K562 (cell line): ENCODE results near the gene CPLANE2. TPM values are rescaled to one million over a fixed set of nuclear protein-coding genes. Genes with fewer than 3 reads are reported as not detected.

Experiments
- E2F3 ChIP-seq: fragments of 250-450 bp; sonication (Bioruptor Pico); IDR thresholded peaks from 2 replicates; pipeline ENCODE4 v1.4.0; 2020; ENCODE audit warnings: mild to moderate bottlenecking
- ELF4 ChIP-seq: fragments of 450-650 bp; formaldehyde crosslinking; IDR thresholded peaks from 2 replicates; pipeline ENCODE4 v1.4.0; 2022; ENCODE audit warnings: missing genetic modification characterization
- GATA2 ChIP-seq: sonication (generic); formaldehyde crosslinking; IDR thresholded peaks from 2 replicates; pipeline ENCODE4 v1.4.0; 2020; ENCODE audit warnings: mild to moderate bottlenecking, missing genetic modification reagents
- HCFC1 ChIP-seq: IDR thresholded peaks from 2 replicates; pipeline ENCODE4 v1.6.1; 2012; ENCODE audit warnings: low read depth, low read length, improper control_type of control experiment
- IFI16 ChIP-seq: fragments of 250-450 bp; sonication (Bioruptor Pico); IDR thresholded peaks from 2 replicates; pipeline ENCODE4 v2.1.2; 2022; ENCODE audit warnings: mild to moderate bottlenecking, inconsistent platforms
- KDM1A ChIP-seq, 2 experiments: fragments of 450-650 bp; IDR thresholded peaks; 2 replicates each; pipeline ENCODE4 v1.6.1; 2016; ENCODE audit warnings: mild to moderate bottlenecking in 2 of 2
- MNT ChIP-seq, 2 experiments: fragments of 450-650 bp; conservative IDR thresholded peaks; 2 replicates each; pipeline ENCODE4 v1.6.1; 2017; ENCODE audit warnings: mild to moderate bottlenecking in 2 of 2, moderate library complexity in 2 of 2
- NONO ChIP-seq, 2 experiments: fragments of 200-400 bp in 1 of 2; fragments of 450-650 bp in 1 of 2; formaldehyde crosslinking in 1 of 2; IDR thresholded peaks; 2 replicates each; pipeline ENCODE4 v1.6.1; 2017; ENCODE audit warnings: low read depth in 2 of 2, mild to moderate bottlenecking in 2 of 2, moderate library complexity in 2 of 2, low read length in 1 of 2
- RAD51 ChIP-seq: fragments of 450-650 bp; IDR thresholded peaks from 2 replicates; pipeline ENCODE4 v1.7.1; 2016; ENCODE audit warnings: low read depth, mild to moderate bottlenecking, borderline replicate concordance
- RB1 ChIP-seq: fragments of 450-650 bp; IDR thresholded peaks from 2 replicates; pipeline ENCODE4 v1.6.1; 2017; ENCODE audit warnings: low read depth, mild to moderate bottlenecking
- RBBP5 ChIP-seq: fragments of 200-600 bp; sonication (generic); IDR thresholded peaks from 2 replicates; pipeline ENCODE4 v1.6.1; 2012; ENCODE audit warnings: borderline replicate concordance, mild to moderate bottlenecking, low read length, control low read depth, inconsistent platforms; ENCODE audit not compliant: insufficient read depth, poor library complexity, severe bottlenecking
- RCOR1 ChIP-seq, 2 experiments: IDR thresholded peaks; 2 replicates each; pipeline ENCODE4 v1.6.1; 2012; ENCODE audit warnings: low read depth in 2 of 2, low read length in 2 of 2, borderline replicate concordance in 1 of 2, improper control_type of control experiment in 1 of 2
- VEZF1 ChIP-seq: fragments of 200-800 bp; sonication (Bioruptor generic); IDR thresholded peaks from 2 replicates; pipeline ENCODE4 v1.6.1; 2017; ENCODE audit warnings: missing genetic modification characterization, missing compliant biosample characterization
- ZBTB33 ChIP-seq: sonication (generic); formaldehyde crosslinking; IDR thresholded peaks from 2 replicates; pipeline ENCODE4 v1.8.1; 2023; ENCODE audit warnings: mild to moderate bottlenecking, missing genetic modification reagents
- ZNF592 ChIP-seq: fragments of 450-650 bp; IDR thresholded peaks from 2 replicates; pipeline ENCODE4 v1.6.1; 2017; ENCODE audit warnings: antibody characterized with exemption, mild to moderate bottlenecking
- polyA plus RNA-seq, 8 experiments: library from polyadenylated mRNA; depleted of rRNA in 4 of 8; stranded (reverse) in 5 of 8; unstranded in 3 of 8; fragments of >200 nt; fragmentation: Nextera tagmentation in 2 of 8; fragmentation: Illumina TruSeq in 1 of 8; extraction: Ambion mirVana in 2 of 8; extraction: Trizol in 1 of 8; gene quantifications; 2 replicates each; pipeline versions ENCODE4 v1.2.1 to v1.2.3, GENCODE V29; 2011 to 2014; ENCODE audit warnings: inconsistent platforms in 1 of 8, missing spikeins in 1 of 8
- total RNA-seq, 7 experiments: library from RNA; depleted of rRNA in 6 of 7; stranded (reverse); fragments of >200 nt in 6 of 7; fragmentation: Illumina TruSeq in 2 of 7; extraction: Trizol in 2 of 7; gene quantifications; 2 replicates each; pipeline versions ENCODE4 v1.2.1 to v1.2.3, GENCODE V29; 2011 to 2021; ENCODE audit warnings: low replicate concordance in 1 of 7

Gene CPLANE2
- total and polyA plus RNA-seq, 9 of the 15 experiments (the other 6 are each of a cell fraction or from before 2014, with no cell fraction given), result 0.17 to 20.9 (median 8.1) TPM

GRCh38 chr1:16231331-16232315 lies 5.4 kb downstream of the CPLANE2 start (continued):
- TF ChIP-seq GATA2 (CRISPR knock-in tag), result peak; percentile 51; the same call in 1 of the 2 replicates
- TF ChIP-seq ZNF592, result peak; percentile 84
- TF ChIP-seq NONO (IDR thresholded peaks at IDR 0.05; ENCODE audit: low read depth in 2 of 2, low read length in 1 of 2), result 0 out of 4 replicates have a peak, but pooled peaks of 1 of the 2 experiments have one; percentile 34
- peak; percentile 60 to 85 for TF ChIP-seq KDM1A (IDR thresholded peaks at IDR 0.05)
- TF ChIP-seq IFI16 (CRISPR knock-in tag), result no peak
- TF ChIP-seq ELF4 (CRISPR knock-in tag), result 0 out of 2 replicates have a peak, but pooled peaks have one; percentile 55
- 0 out of 2 replicates have a peak, but pooled peaks have one; percentile 25 for TF ChIP-seq E2F3 (CRISPR knock-in tag)
- peak; percentile 18; the same call in 1 of the 2 replicates for TF ChIP-seq VEZF1
- peak; percentile 14 to 51; a peak in 1 of 4 replicates for TF ChIP-seq RCOR1 (IDR thresholded peaks at IDR 0.05; ENCODE audit: borderline replicate concordance in 1 of 2, low read depth in 2 of 2, low read length in 2 of 2)
- TF ChIP-seq RAD51, result peak; percentile 30; the same call in 1 of the 2 replicates
- peak in 1 of 2 experiments; percentile 45; a peak in 1 of 4 replicates for TF ChIP-seq MNT (conservative IDR thresholded peaks at IDR 0.05)
- TF ChIP-seq HCFC1, result peak; percentile 68
- peak; percentile 30 for TF ChIP-seq RBBP5
- 0 out of 2 replicates have a peak, but pooled peaks have one; percentile 5 for TF ChIP-seq RB1
- TF ChIP-seq ZBTB33 (CRISPR knock-in tag), result peak; percentile 94
